Stimulated activated naive CD4-positive, alpha-beta T cell treated with Interleukin-2 at 50 U/mL for 16 hours (primary cell): ENCODE results near the gene PRAMEF13.
"Not testable (repeated sequence)": the region's sequence is repeated elsewhere in the genome, so short reads cannot be mapped to it uniquely, and the experiment has no call there.

Source experiments
- DNase-seq: peaks from one replicate; lab custom pipeline; 2025; lab: John Stamatoyannopoulos, UW

PRAMEF13 gene

DNA sequence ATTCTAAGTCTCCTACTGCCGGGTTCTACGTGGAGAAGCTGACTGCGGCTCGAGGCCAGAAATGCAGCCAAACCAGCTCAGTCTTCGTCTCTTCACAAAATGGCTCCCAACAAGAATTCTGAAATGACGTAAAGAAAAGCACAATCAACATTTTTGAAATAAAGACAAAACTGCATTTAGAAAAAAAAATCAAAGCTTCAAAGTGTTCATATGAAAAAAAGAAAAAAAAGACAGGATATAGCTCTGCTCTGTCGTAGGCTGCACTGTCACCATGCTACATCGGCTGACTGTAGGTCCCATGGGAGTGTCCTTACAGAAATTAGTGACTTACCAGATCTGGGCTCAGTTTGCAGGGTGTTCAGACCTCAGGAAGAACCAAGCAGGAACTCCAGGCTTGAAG lies 35.7 kb downstream of the PRAMEF13 start, which contains the start of gene HNRNPCL4:
TSS of gene HNRNPCL4 (minus strand) at position 101 of the 400 bp plus-strand sequence. CDS start 164 bp downstream, outside the sequence.
- not testable (repeated sequence) for DNase-seq

DNA sequence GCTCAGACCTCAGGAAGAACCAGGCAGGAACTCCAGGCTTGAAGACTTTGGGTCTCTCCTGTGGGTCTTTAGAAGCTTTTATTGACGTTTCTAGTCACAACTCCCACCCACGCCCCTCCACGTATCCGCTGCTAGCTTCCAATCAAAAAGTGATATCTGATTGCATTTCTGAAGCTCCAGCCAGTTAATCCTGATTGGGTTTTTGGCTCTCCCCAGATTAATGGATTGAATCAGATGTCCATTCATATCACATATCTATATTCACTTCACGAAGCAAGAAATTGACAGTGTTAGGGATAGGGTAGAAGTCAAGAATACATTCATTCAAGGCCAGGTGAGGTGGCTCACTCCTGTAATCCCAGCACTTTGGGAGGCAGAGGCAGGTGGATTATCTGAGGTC lies 45.3 kb downstream of the PRAMEF13 start, which contains the start of gene PRAMEF26:
TSS of gene PRAMEF26 (minus strand) at position 101 of the 400 bp plus-strand sequence. CDS start 2,914 bp downstream, outside the sequence.
- not testable (repeated sequence) for DNase-seq
